ENCODE measurements around the gene SMARCB1. TPM values are rescaled to one million over a fixed set of nuclear protein-coding genes. Genes with fewer than 3 reads are reported as not detected.

SMARCB1 gene
- polyA plus RNA-seq (2013, experiment 1 of 2; ENCODE audit: insufficient read length) = 160 TPM
- polyA plus RNA-seq (2013, experiment 2 of 2; ENCODE audit: insufficient read length) = 159 TPM

DNA sequence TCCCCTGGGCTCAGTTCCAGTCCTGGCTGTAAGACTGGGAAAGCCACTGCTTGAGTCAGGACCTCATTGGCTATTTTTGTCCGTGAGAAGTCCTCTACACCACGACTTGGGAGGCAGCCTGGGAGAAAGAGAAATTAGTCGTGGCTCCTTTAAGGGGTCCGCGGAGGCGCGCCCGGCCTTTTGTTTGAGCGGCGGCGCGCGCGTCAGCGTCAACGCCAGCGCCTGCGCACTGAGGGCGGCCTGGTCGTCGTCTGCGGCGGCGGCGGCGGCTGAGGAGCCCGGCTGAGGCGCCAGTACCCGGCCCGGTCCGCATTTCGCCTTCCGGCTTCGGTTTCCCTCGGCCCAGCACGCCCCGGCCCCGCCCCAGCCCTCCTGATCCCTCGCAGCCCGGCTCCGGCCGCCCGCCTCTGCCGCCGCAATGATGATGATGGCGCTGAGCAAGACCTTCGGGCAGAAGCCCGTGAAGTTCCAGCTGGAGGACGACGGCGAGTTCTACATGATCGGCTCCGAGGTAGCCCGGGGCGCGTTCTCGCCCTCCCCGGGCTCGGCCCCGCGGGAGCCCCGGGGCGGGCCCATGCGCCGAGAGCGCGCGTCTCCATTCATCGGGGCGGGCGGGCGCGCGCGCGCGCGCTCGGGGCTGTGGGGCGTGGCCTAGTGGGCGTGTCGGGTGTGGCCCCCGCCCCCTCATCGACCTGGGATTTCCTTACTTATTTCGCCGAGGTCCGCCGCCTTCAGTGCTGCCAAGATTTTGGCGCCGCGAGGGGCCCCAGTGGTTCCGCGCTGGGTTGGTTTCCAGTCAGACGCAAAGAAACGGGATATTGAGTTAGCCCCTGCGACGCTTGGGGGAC lies at the start of gene SMARCB1:
Gene SMARCB1 (plus strand): TSS at position 215 of the 848 bp plus-strand sequence. CDS start 204 bp downstream, at position 419.
- DNase-seq = peak; percentile 91

DNA sequence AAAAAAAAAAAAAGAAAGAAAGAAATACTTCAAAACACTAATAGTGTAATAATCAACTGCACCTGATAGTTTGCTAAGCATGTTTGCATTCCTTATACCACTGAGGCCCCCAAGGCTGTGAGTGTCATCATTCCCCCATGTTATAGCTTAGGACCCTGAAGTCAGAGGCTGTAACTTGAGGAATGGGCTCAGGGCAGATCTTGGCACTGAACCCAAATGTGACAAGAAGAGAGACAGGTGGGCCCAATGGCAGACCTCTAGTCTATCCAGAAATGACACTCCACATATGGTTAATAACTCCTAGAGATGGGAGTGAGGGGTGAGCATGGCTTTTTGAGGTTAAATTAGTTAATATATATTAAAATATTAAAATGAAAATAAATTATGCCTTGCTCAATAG lies 49.1 kb upstream of the SMARCB1 start:
- DNase-seq = no peak

DNA sequence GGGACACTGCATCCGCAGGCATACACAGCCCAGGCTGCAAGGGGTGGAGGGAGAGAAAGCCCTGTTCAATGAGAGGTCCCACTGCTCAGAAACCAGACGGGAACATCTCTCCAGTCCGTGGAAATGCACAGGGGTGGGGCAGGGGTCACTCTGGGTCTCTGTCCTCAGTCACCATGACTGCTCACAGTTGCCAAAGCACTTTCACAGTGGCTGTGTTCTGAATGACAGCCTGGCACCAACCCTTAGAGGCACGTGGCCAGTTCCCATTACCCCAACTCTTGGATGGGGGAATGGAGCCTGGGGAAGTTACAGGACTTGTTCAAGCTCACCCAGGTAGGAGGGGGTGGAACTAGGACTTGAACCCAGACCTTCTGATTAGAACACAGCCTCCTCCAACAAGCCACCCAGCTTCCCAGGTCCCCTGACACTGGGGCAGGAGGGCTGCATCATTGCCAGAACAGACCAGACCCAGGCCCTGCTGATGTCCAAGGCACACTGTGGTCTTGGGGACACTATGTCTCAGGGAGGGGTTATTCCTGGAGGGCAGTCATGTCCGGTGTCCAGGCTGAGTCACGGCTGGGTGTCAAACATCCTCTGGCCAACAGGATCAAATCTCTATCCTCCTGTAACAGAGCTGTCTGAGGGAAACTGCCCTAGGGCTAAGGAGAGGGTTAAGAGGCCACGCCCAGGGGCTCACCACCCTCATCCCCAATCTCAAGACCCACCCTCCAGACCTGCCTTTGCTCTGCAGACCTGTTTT lies 44.1 kb upstream of the SMARCB1 start:
- no peak for DNase-seq

DNA sequence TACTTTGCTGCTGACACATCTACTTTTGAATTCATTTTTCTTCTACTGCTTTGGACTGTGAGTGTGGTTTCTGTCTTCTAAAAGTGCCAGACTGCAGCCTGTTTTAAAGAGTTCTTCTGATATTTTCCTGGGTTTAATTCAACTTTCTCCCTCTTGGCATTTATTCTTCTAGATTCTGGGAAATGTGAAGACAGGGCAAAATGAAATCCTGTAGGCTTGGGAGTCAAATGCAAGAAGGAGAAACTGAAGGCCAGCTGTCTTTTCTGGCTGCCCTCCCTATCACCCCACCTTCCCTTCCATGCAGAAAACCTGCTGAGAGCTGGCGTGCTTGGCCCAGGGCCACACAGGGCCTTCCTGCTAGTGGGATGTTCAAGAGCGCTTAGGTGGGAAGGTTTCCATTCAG lies 43.5 kb upstream of the SMARCB1 start:
- no peak for DNase-seq

DNA sequence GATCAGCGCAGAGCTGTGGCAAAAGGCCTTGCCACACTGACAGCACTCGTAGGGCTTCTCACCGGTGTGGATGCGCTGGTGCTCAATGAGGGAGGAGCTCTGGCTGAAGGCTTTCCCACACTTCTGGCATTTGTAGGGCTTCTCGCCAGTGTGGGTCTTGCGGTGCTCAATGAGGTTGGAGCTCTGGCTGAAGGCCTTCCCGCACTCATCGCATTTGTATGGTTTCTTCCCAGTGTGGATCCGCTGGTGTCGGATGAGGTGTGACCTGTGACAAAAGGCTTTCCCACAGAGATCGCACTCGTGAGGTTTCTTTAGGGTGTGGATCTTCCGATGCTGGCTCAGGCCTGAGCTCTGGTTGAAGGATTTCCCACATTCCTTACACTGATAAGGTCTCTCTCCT lies 42.8 kb upstream of the SMARCB1 start:
- DNase-seq = no peak

DNA sequence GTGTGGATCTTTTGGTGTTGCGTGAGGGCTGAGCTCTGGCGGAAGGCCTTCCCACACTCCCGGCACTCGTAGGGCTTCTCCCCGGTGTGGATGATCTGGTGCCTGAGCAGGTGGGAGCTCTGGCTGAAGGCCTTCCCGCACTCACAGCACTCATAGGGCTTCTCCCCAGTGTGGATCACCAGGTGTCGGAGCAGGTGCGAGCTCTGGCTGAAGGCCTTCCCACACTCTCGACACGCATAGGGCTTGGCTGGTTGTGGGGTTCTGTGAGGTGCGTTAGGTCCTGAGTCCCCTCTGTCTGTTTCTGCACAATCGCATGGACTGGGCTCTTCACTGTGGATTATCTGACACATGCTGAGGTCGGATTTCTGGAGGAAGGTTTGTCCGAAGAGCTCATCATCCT lies 42.3 kb upstream of the SMARCB1 start:
- DNase-seq = no peak

DNA sequence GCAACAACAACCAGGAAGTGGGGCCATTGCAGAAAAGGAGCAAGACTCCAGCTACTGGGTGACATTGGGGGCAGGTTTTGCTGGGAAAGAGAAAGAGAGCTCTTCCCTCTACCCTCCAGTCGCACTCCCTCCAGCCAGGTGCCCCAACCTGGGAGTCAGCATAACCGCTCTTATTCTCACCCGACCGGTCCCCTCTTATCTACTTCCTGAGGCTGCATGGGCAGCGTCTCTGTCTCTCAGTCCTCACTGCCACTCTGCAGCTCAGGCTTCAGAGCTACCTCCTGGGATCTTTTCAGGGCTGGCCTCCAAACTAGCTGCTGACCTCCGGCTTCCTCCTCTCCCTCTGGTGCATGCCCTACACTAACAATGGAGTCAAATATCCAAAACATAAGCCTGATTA lies 41.0 kb upstream of the SMARCB1 start:
- no peak for DNase-seq

DNA sequence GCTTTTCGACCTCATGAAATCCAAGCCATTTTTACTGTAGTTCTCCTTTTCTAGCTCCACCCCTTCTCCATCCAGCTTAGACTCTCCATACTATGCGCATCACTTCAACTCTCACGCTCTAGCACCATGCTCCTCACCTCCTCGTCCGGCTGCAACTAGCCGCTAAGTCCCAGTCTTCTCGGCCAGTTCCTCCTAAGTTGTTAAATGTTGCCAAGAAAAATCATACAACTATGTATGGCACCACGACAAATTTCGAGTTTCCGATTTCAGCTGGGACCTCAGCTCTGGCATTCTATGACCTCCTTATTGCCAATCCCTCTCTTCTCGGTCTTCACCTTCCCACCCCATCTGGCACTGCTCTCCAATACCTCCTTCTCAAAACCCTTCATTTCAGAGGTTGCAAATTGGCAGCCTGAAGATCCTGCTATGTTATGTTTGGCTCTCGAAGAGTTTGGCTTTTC lies 36.9 kb upstream of the SMARCB1 start:
- no peak for DNase-seq

DNA sequence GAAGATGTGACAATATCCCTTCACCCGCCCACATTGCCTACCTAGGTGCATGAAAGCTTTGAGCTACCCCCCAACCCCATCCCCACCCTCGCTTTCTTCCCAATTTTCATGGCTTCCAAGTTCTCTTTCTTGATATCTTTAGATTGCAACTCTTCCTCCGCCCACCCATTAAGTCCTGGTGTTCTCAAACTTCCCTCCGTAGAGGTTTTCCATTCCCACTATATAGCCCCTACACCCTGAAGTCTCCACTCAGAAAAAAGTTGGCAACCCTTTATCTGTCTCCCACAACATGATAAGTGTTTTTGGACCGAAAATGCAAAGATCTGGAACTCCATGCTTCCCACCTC lies 36.4 kb upstream of the SMARCB1 start:
- no peak for DNase-seq

DNA sequence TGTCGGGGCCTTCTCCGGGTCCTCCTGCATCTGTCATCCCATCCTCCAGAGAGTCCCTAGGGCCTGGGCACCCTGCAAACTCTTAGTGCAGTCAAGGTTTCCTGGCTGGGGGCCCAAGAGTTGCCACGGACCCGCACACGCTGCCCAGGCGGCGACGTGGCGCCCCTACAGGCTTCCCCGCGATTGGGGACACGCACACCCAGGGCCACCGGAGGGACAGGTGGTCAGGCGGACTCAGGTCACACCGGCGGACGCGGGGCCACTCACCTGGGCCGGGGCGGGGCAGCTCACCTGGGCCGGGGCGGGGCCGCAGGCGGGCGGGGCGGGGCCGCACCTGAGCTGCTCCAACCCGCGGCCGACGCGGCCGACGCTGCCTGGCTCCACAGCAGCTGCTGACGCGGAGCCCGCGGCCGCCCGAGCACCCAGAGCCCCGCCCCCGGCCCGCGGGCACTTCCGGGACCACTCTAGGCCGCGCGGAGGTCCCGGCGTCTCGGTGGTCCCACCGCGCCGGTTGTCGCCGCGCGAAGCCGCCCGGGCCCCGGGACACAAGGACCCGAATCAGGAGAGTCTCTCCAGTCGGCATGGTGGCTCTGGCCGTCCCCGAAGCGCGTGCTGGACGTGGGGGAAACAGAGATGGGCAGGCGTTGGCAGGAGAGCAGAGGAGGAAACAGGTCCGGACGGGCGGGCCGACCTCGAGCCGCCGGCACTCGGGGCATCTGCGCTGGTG lies 35.9 kb upstream of the SMARCB1 start, which contains the start of gene ZNF70:
Gene ZNF70 (minus strand): TSS at position 399 of the 727 bp plus-strand sequence. CDS start 5,972 bp downstream, outside the sequence.
- DNase-seq = peak; percentile 82

DNA sequence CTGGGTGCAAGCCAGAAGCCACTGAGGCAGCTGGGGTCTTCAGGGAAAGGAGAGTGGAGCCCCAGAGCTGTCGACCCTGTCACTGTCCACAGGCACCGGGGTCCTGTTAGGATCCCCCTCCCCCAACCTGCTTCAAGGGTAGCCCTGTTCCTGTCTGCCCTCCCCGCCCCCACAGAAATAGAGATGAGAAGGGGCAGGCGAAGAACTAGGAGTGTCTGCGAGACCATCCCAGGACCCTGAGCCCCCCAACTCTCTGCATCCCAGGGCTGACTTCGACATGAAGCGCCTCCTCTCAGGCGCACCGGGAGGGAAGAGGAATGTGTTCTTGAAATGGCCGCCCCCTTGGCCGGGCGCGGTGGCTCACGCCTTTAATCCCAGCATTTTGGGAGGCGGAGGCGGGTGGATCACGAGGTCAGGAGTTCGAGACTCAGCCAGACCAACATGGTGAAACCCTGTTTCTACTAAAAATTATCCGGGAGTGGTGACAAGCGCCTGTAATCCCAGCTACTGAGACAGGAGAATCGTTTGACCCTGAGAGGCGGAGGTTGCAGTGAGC lies 35.2 kb upstream of the SMARCB1 start:
- peak; percentile 35 for DNase-seq

DNA sequence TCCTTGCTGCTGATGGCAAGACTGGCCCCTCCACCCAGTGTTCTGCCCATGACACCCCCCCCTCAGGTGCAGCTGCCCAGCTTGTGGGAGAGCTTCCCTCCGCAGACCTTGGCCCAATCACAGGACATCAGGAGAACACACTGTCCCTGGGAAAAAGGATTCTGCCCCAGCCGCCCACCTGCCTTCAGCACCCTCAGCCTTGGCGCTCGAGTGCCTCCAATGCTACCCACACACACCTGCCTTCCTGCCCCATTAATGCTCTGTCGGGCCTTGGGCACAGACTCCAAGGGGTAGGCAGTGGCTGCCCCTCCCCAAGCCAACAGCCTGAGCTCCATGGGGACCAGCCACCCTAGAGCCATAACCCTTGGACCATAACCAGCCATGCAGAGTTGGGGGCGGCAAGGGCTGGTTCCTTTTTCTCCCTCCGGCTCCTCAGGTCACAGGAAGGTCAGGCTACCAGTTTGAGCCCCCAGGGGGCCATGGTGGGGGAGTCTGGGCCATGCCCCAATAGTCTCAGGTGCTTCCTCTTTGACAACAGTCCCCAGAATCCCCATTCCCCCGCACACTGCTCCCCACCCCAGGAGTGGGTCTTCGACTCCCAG lies 34.6 kb upstream of the SMARCB1 start:
- no peak for DNase-seq

DNA sequence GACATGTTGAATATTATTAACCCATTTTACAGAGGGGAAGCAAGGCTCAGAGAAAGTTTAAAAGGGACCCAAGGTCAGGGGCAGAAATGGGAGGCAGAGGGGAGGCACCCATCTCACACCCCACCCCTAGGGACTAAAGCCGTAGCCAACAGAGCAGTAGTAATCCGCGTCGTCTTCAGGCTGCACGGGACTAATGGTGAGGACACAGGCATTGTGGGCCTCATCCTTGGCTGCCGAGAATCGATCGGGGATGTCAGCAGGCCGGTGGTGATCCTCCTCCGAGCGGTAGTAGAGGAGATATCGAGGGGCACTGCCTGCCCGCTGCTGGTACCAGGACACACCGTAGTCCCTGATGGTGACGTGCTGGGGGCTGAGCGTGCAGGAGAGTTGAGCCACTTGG lies 34.0 kb upstream of the SMARCB1 start:
- no peak for DNase-seq

DNA sequence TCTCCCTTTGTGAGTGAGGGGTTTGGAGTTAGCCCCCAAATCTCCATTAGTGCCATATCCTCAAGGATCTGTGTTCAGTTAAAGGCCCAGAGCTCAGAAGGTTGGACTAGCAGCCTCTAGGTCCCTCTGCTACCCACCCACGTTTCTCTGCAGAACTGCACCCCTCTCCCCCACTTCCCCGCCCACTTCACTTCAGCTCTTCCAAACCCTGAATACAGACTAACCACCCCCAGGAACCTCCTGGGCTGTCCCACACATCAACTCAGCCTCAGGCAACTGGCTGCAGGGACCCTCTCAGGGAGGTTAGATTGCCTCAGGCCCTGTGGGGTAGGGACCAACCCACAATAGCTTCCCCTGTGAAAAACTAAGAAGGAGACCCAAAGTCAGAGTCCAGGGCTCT lies 33.4 kb upstream of the SMARCB1 start:
- DNase-seq = no peak

DNA sequence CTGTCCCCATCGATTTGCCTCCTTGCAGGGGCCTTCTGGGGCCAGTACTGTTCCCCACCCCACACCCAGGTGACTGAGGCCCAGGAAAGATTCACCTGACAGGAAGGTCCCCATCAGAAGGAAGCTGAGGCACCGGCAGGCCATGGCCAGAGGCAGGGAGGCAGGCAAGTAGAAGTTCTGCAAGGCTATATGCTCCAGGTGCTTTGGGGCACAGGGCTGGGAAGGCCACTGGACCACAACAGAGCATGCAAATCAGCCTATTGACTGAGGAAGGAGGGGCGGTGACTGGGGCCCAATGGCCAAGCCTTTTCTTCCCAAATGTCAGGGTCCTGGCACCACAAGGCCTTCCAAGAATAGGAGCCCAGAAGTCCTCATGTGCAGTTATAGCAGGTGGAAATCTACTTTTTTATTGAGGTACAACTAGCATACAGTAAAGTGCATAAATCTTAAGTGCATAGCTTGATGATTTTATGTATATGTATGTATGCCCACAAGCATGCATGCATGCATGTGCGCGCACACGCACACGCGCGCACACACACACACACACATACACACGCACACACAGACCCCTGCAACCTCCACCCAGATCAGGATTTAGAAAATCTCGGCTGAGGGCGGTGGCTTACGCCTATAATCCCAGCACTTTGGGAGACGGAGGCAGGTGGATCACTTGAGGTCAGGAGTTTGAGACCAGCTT lies 32.4 kb upstream of the SMARCB1 start, which contains the start of gene VPREB3:
Gene VPREB3 (minus strand): TSS at position 206 of the 700 bp plus-strand sequence. CDS start 62 bp downstream, at position 144.
- DNase-seq = no peak

DNA sequence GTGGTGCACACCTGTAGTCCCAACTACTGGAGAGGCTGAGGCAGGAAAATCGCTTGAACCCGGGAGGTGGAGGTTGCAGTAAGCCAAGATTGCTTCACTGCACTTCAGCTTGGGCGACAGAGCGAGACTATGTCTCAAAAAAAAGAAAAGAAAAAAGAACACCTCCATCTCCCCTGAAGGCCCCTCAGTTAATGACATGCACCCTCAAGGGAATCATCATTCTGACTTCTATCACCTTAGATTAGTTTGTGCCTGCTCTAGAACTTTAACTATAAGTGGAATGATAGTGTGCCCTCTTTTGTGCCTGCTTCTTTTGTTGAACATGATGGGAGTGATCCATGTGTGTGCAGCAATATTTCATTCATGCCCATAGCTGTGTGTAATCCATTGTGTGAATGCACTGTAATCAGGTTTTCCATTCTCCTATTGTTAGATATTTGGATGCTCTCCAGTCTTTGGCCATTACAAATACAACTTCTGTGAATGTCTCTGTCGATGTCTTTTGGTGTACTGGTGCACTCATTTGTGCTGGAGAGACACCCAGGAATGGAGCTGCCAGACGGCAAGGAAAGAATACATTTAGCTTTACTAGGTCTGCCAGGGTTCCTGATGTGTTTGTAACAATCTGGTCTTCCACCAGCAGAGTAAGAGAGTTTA lies 31.7 kb upstream of the SMARCB1 start:
- no peak for DNase-seq

DNA sequence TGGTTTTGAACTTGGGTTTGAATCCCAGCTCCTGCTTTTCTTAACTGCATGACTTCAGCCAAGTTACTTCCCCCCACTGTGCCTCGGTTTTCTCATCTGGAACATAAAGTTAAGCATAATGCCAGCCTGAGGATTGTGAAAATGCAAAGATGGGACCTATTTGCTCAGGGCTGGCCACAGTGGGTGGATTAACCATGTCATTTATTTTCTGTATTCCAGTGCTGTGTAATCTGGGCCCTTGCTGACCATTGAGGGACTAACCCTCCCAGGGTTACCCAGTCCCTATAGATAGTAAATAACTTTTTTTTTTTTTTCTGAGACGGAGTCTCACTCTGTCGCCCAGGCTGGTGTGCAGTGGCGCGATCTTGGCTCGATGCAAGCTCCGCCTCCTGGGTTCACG lies 31.1 kb upstream of the SMARCB1 start:
- no peak for DNase-seq

DNA sequence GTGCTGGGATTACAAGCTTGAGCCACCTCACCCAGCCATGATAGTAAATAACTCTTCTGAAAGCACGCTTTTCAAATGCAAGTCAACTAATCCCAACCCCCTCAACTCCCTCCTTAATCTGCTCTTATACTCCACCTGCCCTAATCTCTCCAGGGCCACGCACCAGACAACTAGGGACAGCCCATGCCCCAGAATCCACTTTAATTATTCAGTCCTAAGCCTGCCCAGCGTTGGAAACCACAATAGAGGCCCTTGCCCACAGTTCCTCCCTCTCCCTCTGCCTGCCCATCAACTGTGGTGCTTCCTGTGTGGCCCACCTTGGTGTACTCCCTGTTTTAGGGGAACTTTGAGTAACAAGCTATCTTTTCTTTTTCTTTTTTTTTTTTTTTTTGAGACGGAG lies 29.9 kb upstream of the SMARCB1 start:
- DNase-seq = no peak

DNA sequence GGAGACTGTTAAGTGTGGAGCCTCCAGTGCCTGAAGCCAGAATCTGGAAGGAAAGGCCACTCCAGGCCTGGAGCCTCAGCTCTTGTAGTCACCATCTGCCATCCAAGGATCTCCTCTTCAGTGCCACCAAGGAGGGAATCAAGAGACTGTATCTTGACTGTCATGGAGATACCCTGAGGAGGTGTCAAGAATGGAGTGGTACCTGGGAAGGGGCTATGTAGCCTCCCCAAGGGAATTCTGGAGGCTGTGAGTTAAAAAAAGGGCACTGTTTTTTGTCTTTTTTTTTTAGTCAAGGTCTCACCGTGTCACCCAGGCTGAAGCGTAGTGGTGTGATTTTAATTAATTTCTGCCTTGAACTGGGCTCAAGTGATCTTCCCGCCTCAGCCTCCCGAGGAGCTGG lies 27.2 kb upstream of the SMARCB1 start:
- DNase-seq = no peak

DNA sequence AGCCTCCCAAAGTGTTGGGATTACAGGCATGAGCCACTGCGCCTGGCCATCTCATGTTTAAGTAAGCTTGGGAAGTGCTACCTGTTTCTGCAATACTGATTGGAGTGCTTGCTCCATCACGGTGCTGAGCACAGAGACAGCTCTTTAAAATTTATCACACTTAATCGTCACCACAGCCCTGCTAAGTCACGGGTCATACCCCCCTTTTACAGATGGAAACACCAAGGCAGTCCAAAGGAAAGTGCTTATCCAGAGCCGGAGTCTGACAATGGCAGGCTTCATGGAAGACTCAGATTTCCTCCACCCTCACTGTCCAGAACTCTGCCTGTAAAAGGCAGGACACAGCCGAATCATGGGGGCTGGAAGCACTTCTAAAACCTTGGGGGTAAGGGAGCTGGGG lies 26.7 kb upstream of the SMARCB1 start:
- DNase-seq = no peak

All from fibroblast of skin of abdomen (primary cell).